ENCODE measurements around the gene NR2E1. TPM values are rescaled to one million over a fixed set of nuclear protein-coding genes. Genes with fewer than 3 reads are reported as not detected.
A peak's percentile ranks its signal among the peaks of the same experiment; 100 is the strongest.

NR2E1 gene
- total and polyA plus RNA-seq, 12 donors: not detected

DNA sequence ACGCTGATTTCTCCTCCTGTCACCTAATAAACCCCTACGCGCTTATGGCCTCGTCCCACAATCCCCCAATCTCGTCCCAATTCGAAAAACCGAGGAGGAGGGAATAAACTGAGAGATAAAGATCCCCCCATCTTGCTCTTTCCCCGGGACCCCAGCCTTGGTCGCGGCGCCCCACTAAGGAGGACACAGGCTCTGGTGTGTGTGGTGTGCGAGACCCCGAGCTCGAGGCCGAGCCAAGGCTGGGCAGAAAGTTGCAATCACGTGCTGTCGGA is 1.3 kb upstream of the NR2E1 start:
- TF ChIP-seq, protein P1, sequence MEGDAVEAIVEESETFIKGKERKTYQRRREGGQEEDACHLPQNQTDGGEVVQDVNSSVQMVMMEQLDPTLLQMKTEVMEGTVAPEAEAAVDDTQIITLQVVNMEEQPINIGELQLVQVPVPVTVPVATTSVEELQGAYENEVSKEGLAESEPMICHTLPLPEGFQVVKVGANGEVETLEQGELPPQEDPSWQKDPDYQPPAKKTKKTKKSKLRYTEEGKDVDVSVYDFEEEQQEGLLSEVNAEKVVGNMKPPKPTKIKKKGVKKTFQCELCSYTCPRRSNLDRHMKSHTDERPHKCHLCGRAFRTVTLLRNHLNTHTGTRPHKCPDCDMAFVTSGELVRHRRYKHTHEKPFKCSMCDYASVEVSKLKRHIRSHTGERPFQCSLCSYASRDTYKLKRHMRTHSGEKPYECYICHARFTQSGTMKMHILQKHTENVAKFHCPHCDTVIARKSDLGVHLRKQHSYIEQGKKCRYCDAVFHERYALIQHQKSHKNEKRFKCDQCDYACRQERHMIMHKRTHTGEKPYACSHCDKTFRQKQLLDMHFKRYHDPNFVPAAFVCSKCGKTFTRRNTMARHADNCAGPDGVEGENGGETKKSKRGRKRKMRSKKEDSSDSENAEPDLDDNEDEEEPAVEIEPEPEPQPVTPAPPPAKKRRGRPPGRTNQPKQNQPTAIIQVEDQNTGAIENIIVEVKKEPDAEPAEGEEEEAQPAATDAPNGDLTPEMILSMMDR (IDR thresholded peaks at IDR 0.05): no peak
- no peak for DNase-seq
- H3K27ac ChIP-seq: no peak overlapping the region
- H3K36me3 ChIP-seq: no peaks in the 10 kb centered on the region
- intact Hi-C loops (cut with DNase I): no loop called here
- H3K27me3 ChIP-seq: peaks cover 66 to 100% (median 100%) of the 10 kb centered on the region in 7 donors
- peaks cover 13 to 60% (median 50%) of the 10 kb centered on the region in 9 donors for H3K4me1 ChIP-seq
- H3K9me3 ChIP-seq: no peaks in the 10 kb centered on the region
- peak overlapping the region in 2 of 10 donors; percentile 11 to 17 for H3K4me3 ChIP-seq
- WGBS, 2 donors: 2 to 3% methylated on average over 17 of the region's 17 CpGs
- no peak for ATAC-seq

DNA sequence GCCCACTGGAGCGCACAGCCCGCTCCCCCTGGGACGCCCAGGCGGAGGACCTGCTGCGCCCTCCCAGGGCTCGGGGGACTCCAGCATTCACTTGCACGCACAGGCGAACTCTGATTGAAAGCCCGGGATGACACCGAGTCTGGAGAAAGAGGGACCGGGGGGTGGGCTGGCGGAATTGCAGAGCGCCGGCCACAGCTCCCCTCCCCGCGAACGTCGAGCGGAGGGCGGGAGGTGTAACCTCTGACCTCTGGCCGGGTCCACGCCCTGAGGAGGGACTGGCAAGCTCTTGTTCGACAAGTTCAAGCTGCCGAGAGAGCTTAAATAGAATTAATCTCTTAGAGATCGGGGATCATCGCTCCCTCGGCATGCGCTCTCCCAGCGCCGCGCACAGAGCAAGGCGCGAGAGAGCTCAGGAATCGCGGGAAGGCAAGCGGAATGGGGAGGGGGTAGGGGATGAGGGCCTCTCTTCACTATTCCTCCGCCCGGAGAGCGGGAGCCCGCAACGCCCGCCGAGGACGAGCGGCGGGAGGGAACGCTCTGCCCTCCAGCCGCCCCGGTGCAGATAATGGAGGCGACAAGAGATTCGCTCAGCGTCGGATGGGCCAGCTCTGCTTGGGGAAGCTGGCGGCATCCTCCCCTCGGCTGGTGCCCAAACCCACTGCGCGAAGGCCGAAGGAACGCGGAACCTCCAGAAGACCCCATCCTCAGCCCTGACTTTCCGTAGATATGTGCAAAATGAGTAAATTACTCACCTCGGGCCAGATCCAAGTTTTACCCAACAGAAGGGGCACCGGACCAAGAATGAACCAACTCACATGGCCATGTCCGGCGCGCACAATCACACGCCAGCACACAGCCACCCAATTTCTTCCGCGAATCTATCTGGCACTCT is 761 bp upstream of the NR2E1 start:
- H3K4me3 ChIP-seq: peak overlapping the region in 5 of 10 donors; percentile 2 to 17 (median 11)
- H3K36me3 ChIP-seq: no peaks in the 10 kb centered on the region
- peaks cover 66 to 100% (median 100%) of the 10 kb centered on the region in 7 donors for H3K27me3 ChIP-seq
- WGBS, 2 donors: 3% methylated on average over 68 to 69 of the region's 69 CpGs
- H3K4me1 ChIP-seq: peaks cover 13 to 62% (median 54%) of the 10 kb centered on the region in 9 donors
- no peak overlapping the region for H3K27ac ChIP-seq
- ATAC-seq (no peak), DNase-seq (no peak)
- no peaks in the 10 kb centered on the region for H3K9me3 ChIP-seq
- TF ChIP-seq, protein P1 (IDR thresholded peaks at IDR 0.05): no peak
- intact Hi-C loops (cut with DNase I): loop anchor here in 1 of 10 donors (5.0 kb wide), 1 partner anchor 43 kb away; no protein-coding TSS in a partner anchor

DNA sequence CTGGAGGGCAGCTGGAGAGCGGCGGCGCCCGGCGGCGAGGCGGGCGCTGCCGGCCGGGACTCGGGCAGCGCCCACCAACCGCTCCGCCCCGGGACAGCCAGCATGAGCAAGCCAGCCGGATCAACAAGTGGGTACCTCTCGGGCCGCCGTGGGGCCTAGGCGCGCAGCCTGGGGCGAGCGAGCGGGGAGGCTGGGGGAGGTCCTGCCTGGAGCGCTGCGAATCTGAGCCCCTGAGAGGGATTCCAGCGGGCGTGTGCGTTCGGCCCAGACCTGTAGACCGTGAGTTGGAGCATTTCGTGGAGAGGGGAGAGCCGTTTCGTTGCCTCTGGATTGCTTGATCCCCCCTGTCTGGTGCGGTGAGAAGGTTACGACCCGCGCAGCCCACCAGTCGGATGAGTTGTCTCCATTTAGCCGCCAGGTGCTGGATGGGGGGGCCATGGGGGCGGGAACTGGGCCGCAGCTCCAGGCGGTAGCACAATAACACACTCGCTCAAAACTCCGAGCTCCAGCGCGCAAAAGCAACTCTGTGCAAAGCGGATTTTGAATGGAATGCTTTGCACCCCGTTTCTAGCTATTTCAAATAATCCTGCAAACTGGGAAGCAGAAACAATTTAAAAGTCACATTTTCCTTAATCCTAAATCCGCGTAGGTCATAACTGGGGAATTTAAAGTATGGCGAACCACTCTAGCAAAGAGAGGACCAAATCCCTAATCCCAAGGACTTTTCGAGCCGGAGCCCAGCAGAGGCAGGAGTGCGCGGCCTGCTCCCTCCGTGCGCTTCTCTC is 1.0 kb downstream of the NR2E1 start:
- TF ChIP-seq, protein P1 (IDR thresholded peaks at IDR 0.05): no peak
- peaks cover 66 to 100% (median 100%) of the 10 kb centered on the region in 7 donors for H3K27me3 ChIP-seq
- H3K27ac ChIP-seq: no peak overlapping the region
- intact Hi-C loops (cut with DNase I): loop anchor here in 1 of 10 donors (5.0 kb wide), 1 partner anchor 45 kb away; no protein-coding TSS in a partner anchor
- peaks cover 13 to 70% (median 54%) of the 10 kb centered on the region in 9 donors for H3K4me1 ChIP-seq
- no peak for DNase-seq
- no peaks in the 10 kb centered on the region for H3K36me3 ChIP-seq
- no peak for ATAC-seq
- H3K9me3 ChIP-seq: no peaks in the 10 kb centered on the region
- H3K4me3 ChIP-seq: peak overlapping the region in 4 of 10 donors; percentile 6 to 40 (median 21)
- 7 to 8% methylated on average over 58 of the region's 58 CpGs for WGBS, 2 donors

GRCh38 chr6:108167449-108168089 is 1.7 kb downstream of the NR2E1 start:
- ATAC-seq: no peak
- Histone ChIP-seq H3K9me3 (no peaks in the 10 kb centered on the region), H3K36me3 (no peaks in the 10 kb centered on the region), H3K4me1 (peaks cover 13 to 70% (median 54%) of the 10 kb centered on the region in 9 donors), H3K27me3 (peaks cover 66 to 100% (median 100%) of the 10 kb centered on the region in 7 donors), H3K4me3 (peak overlapping the region in 5 of 10 donors; percentile 14 to 35 (median 34)), H3K27ac (no peak overlapping the region)
- intact Hi-C loops (cut with DNase I): loop anchor here in 1 of 10 donors (5.0 kb wide), 1 partner anchor 45 kb away; no protein-coding TSS in a partner anchor
- WGBS, 2 donors: 28% methylated on average over 35 of the region's 35 CpGs
- DNase-seq: no peak
- TF ChIP-seq, protein P1 (IDR thresholded peaks at IDR 0.05): no peak

Data from heart right ventricle (tissue), 16 donors.